HG03432 (cell line): ENCODE measurements around the gene PIGW.
A peak's percentile ranks its signal among the peaks of the same experiment; 100 is the strongest.

ENCODE experiments used
- ATAC-seq: cut with Tn5 transposase; IDR thresholded peaks from one replicate; pipeline ENCODE4 v1.9.1; 2021; ENCODE audit warnings: mild to moderate bottlenecking, moderate library complexity; ENCODE audit not compliant: unreplicated experiment

The PIGW gene

DNA sequence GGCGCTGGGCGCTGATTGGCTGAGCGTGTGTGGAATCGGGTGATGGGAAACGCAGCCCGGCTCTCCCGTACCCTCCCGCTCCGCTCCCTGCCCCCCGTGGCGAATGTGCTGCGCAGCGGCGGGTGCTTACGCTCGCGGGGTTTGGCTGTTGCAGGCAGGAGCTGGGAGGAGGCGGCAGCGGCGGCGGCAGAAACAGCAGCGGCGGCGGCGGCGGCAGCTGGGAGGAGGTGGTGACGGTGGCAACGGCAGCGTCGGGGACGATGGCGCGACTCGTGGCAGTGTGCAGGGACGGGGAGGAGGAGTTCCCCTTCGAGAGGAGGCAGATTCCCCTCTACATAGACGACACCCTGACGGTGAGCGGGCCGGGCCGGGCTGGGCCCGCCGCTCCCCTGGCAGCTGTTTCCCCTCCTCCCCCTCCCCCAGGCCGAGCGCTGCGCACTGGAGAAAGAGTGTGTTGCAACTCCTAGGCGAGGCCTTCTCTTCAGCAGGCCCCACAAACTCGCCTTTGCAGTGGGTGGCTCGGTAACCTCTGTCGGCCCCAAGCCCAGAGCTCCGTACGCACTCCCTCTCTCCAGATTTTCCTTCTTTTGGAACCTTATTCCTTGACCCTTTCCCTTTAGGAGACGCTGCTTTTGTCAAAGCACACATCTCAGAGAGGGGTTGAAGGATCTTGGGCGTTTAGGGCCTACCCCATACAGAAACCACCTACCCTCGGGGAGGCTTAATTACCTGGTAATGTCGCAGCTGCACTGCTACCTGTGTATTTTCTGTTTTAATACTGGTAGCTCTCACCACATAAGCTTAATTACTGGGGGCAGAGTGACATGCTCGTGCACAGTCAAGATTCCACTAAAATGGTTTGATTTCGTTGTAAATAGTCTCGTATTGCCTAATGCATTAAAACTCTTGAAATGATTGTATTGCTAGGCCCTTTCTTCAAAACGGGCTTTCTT lies 11.0 kb downstream of the PIGW start:
- ATAC-seq, result peak; percentile 72

DNA sequence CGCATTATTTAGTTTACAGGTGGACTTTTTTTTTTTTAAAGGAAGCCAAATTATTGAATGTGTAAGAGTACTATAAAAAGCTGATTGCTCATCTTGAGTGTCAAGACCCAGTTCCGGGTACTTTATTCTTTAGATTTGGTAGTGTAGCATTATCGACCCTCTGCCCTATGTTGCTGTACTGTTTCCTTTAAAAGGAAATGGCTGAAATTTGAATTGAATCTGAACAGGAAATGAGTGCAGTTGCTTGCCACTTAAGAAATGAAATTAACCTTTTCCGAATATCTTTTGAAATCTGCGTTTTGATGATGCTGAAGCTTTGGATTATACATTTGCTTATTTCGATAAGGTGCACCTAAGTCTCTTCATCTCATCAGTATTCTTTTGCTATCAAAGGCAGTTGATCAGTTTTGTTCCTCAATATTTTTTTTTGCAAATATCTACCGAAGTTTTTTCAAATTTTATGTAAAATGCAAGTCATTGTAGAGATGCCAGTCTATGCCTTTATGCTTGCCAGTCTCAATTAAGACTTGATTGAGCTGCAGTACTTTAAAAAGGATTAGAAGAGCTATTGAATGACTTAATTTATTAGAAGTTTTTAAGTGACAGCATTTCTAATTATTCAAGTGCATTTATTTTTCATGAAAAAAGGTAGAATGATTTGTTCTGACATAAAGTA lies 11.8 kb downstream of the PIGW start:
- no peak for ATAC-seq

DNA sequence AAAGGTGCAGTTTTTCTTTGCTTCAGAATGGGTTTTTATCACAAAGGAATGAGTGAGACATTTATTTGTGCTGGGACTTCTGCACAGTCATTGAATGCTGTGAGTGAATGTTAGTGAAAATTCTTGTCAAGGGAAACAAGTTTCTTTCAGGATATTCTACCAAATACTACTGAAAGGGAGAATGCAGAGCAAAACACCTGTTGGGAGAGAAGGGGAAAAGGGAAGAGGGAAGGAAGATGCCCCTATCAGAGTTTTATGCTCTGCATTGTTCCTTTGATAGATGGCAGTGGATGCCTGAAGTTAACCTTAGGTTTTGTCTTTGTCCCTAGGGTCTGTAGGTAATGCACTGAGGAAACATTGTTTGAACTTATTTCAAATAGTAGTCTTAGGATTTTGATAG lies 13.0 kb downstream of the PIGW start:
- ATAC-seq, result no peak

DNA sequence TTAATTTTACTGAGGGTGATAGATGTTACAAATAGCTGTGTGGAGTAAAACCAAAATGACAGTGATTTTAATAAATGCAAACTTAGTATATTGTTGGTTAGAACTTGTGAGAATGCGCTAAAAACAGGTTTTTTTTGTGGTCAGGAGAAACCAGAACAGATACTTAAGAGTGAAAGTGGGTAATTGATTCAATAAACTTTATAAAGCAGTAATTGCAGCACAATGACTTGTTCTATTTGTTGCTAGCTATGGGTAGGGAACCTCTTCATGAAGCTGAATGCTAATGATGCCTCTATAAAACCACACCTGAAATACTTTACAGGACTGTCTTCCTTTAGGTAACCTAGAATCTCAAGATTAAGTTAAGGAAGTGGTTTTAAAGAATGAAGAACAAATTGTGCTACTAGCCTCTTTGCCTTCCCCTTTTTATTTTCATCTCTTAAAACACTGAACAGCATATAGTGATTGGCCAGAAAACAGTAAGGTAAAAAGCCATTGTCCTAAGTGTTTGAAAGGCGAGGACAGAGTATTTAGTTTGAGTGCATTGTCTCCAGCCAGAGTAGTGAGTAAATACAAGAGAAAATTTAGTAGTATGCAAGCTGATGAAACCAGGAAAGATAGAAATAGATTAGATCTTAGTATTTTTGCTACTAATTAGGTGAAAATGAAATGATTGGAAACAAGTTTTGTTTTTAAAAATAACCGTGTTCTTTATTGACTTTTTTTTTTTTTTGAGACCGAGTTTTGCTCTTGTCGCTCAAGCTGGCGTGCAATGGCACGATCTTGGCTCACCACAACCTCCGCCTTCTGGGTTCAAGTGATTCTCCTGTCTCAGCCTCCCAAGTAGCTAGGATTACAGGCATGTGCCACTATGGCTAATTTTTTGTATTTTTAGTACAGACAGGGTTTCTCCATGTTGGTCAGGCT lies 16.0 kb downstream of the PIGW start:
- no peak for ATAC-seq

DNA sequence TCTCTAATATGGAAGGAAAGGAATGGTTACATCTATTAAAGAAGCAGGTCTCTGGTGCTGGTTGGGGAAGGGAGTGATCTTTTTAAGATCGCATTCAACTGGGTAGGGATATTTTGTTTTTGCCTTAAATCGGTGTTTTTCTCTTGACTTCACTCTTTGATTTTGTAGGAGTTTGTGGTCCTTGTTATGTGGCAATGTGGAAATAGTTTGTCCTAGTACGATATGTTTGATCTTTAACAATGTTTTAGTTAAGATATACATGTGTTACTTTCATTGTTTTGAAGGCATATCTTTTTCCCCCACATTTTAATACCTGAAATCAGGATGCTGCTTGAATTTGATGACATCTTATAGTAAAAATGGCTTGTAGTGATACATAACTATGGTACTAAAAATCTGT lies 18.7 kb downstream of the PIGW start:
- ATAC-seq, result no peak

DNA sequence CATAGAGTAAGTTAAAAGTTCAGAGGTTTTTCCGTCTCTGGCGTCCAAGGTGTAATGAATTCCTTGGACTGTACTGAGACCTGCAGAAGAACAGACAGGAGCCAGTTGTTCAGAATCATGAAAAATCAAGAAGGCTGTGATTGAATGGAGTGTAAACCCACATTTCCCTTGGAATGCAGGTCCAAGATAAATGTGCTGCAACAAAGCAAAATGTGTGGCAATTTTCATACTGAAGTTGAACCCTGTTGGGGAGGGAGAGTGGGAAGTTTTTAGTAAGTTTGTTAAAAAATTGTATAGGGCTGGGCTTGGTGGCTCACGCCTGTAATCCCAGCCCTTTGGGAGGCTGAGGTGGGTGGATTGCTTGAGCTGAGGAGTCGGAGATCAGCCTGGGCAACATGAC lies 31.3 kb downstream of the PIGW start:
- no peak for ATAC-seq

DNA sequence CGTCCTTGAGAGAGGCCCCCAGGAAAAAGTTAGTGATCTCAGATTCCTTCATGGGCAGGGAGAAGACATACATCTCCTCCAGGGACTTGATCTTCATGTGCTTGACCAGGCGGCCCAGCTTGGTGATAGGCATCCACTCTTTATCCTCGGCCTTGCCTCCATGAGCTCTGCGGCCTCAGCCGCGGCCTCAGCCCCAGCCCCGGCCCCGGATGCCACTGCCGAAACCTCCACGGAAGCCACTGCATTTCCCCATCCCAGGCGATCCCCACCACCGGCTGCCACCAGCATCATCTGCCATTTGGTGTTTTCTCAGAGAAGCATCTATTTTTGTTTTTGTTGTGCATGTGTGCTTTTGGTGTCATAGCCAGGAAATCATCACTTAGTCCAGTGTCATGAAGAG lies 40.2 kb downstream of the PIGW start:
- ATAC-seq, result no peak

DNA sequence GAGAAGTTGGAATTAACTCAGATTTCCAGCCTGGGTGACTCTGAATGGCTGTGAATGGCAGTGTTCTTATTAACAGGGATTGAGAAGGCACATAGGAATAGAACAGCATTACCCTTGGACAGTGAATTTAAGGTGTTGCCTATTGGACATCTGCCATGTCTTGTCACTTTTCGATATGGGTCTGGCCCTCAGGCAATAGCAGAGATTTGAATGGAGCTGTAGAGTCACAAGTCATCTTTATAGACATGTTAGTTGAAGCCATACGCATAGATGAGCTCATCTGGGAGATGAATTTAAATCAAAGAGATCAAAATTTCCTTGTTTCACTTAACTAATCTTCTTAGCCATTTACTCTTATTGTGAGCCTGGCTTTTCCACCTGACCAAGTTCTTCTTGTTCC lies 42.0 kb downstream of the PIGW start:
- no peak for ATAC-seq

DNA sequence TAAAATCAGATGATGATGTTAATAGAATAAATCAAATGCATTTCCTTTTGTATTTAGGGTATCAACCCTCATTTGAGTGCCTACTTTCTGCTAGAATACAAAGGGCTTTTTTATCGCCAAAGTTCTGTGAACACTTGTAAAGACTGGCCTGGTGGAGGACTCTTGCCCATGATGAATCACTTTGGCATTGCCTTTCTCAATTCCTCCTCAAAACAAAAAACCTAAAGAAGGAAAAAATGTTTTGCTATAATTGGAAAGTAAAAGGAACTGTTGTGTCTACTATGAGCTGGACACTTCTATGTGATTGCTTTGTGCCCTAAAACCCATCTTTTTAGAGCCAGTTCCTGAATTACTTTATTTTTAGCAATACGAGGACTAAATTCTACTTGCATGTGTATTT lies 43.9 kb downstream of the PIGW start:
- ATAC-seq, result no peak

DNA sequence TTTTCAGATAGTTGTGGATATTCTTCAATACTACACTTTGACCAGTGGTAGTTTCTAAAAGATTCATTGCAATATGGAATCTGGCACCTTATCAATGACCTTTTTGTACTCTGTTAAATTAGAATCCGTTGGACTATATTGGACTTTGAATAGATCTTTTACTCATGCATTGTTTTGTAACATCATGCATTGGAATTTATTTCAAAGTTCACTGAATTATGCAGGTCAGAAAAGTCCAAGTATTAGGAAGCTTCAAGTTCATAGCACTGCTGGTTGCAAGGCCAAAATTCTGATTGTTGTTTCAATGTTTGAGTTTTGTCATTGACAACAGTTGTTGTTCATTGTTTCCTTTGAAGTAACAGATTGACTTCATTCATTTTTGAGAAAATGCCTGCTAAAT lies 49.0 kb downstream of the PIGW start:
- no peak for ATAC-seq

DNA sequence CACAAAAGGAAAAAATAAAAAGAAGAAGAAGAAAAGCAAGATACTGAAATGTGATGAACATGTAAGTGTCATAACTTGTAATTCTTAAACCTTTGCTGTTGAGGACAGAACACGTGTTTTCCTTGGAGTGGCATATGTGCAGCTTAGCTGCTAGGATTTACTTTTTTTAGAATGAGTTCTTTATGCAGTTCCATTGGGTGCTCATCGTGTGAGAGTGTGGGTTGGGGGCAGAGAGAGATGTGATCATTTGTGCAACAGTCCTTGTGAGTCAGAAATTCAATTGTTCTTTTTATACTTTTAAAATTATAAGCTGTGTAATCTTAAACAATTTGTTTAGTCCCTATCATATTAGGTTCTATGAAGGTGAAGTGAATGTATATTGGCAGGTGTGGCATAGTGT lies 51.4 kb downstream of the PIGW start:
- no peak for ATAC-seq
